Stimulated activated CD4-positive, alpha-beta T cell treated with anti-CD3 and anti-CD28 coated beads, Interleukin-4, amount 100 ng/mL, for 1 hour (primary cell): ENCODE data around the gene C1orf74.

Source experiments
- DNase-seq: peaks from one replicate; pipeline ENCODE4 v3.0.0-alpha.2; 2020

Gene C1orf74

DNA sequence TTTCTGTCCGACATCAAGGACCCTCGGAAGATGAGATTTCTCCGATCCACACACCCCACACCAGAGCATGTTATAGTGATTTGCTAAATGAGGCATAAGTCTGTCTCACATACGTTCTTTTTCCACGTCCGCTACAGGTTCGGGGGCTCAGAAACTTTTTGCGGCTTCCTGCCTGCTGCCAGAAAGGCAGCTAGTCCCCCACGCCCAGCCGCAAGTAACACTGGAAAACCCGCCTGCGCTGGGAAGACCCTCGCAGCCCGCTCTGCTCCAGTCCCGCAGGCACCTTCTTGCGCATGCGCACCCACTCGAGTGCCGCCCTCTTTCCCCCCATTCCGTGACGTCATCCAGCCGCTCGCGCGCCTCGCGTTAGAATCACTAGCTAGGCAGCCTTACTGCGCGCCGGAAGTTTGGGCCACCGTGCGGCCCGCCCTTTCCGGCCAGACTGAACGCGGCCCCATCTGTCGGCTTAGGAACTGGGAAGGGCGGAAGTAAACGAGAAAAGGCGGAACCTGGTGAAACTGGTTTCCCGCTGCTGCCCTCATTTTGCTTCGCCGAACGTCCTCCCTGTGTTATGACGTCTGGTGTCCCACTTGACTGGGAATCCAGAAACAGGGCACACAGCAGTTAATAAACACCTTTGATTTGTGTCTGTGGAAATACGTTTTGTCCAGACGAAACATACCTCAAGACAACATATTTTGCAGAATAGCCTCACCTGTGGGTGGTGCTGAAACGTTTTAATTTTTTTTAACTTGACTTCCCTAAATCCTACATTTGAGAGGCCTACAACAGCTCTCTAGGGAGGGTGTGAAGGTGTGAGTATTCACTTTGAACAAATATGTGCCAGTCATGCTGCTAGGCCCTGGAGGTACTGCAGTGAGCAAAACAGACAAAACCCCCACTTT lies at the start of gene C1orf74:
TSS of gene C1orf74 (minus strand) at position 295 of the 905 bp plus-strand sequence. CDS start 925 bp downstream, outside the sequence.
- DNase-seq = peak; percentile 99

DNA sequence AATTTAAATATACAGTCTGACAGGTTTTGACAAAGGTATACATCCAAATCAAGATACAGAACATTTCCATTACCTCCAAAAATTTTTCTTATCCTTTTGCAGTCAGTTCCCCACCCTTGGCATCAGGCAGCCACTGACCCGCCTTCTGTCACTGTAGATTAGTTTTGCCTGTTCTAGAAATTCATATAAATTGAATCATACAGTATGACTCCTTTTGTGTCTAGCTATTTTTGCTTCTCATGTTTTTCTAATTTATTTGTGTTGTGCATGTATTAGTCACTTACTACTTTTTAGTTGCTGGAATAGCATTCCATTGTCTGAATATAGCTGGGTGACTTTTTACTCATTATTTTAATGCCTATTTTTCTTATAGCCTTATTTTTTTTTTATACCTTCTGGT lies 47.3 kb upstream of the C1orf74 start:
- DNase-seq = no peak

DNA sequence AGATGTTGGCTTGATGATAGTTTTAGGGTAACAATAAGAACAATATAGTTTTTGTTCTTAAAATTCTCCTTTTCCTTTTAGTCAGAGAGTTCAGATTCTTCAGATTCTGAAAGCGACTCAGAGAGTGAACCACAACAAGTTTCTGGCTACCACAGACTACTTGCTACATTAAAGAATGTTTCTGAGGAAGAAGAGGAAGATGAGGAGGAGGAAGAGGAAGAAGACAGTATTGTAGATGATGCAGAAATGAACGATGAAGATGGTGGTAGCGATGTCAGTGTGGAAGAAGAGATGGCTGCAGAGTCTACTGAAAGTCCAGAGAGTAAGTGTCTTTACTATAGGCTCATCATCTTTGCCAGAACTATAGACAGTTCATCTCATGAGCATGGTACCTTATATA lies 46.4 kb upstream of the C1orf74 start:
- no peak for DNase-seq

DNA sequence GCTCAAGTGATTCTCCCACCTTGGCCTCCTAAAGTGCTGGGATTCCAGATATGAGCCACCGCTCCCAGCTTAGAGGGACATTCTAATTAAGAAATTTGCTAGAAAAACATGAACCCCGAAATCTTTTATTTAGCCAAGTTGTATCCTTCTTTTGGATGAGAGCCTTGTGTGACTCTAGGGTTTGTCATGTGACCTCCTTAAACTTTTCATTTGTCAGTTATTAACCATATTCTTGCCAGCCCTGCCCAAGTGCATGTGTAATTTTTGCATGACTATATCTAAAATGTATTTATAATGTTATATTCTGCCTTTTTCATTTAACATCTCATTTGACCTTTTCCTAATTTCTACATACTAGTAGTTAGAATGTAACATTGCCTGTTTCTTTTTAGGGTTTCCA lies 45.4 kb upstream of the C1orf74 start:
- DNase-seq = no peak

DNA sequence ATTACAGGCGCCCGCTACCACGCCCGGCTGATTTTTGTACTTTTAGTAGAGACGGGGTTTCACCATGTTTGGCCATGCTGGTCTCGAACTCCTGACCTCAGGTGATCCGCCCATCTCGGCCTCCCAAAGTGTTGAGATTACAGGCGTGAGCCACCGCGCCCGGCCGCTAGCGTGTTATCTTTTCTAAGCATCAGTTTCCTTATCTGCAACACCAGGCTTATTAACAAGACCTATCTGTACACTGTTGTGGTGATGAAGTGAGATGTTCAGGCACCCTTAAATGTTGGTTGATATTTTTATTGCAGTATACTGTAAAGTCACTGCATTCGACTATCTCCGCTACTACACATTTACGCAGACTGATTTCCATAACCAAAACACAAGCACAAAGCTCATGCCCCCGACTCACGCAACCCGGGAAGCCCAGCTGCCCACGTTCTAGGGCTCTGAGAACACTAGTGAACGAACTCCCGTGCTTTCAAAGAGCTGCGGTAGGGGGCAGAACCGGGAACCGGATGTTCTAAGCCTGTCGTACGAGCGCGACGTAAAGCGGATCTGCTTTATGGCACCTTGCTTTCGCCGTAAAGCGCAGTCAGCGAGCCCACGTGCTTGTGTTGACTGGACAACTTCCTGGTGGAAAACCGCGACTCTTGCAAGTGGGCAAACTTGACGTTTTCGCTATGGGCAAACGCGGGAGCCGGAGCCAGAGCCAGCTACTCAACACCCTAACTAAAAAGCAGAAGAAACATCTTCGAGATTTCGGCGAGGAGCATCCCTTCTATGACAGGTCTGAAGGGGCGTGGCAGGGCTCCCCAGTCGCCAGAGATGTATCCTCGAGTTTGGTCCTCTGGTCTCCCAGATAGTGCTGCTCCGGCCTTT lies 43.3 kb upstream of the C1orf74 start, which contains the start of gene UTP25:
TSS of gene UTP25 (plus strand) at position 589 of the 879 bp plus-strand sequence. CDS start at position 681, 92 bp downstream.
- peak; percentile 91 for DNase-seq

DNA sequence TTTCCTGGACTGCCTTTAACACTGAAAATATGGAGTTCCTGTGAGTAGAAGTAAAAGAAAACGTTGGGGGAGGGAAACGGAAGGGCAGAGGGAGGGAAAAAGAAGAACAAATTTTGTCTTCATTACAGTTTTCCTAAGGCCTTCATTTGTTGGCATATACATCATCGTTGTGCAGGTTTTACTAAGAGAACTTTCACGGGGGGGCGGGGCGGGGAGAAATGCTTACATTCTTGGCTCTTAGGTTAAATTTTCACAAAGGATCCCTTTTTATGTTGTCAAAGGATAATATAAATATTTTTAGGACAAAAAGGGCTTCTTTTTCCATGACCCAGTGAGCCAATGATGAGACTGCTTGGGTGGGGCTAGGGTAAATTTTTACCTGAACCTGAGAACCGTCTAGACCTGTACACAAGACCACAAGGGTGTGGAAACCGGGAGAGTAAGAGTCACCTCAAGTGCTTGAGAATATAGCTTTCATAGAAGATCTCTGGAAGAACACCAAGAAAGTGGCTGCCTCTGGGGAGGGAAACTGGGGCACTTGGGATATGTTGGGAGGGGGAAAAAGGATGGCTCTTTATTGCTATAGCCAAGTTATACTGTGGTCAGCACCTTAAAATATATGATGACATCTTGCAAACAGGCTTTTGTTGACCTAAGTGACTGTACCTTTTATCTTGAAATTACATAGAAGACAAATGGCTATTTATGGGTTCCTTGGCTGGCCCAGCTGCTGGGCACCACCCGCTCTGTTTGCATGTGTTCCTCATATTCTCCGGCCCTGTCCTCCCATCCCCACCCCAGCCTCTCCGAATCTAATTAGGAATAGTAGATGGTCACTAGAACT lies 41.5 kb upstream of the C1orf74 start:
- no peak for DNase-seq

DNA sequence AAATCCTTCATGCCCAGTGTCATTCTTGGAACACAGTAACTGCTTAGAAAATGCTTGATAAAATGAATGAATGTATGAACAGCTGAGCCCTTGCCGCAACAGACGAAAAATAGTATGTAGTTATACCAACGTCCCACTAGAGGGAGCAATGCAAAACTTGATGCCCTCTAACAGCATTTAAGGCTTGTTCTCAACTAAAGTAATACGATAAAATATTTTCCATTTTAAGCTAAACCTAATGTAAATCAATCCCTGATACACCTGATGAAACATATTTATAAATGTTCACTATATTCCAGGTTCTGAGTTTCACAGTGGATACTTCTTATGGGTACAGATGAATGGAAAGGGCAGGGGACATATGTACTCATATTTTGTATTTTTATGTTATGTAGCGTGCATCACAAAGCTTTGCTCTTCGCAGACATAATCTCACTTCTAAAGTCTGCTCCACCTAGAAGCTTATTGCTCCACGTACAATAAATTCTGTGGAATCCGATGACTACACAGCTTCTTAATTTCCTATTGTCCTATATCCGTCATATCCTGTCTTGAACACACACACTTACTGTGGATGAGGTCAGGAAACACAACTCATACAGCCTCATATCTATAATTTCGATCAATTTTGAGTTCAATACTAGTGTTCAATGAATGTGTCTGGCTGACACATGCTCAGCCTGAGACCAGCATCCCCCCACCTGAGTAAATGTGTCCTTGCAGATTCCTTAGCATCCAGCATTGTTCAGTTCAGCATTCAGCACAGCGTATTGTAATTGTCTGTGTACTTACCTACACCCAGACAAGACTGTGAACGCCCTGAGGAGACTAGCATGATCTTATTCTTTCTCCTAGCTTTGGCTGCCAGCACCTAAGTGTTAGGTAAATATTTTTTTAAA lies 39.0 kb upstream of the C1orf74 start:
- no peak for DNase-seq

DNA sequence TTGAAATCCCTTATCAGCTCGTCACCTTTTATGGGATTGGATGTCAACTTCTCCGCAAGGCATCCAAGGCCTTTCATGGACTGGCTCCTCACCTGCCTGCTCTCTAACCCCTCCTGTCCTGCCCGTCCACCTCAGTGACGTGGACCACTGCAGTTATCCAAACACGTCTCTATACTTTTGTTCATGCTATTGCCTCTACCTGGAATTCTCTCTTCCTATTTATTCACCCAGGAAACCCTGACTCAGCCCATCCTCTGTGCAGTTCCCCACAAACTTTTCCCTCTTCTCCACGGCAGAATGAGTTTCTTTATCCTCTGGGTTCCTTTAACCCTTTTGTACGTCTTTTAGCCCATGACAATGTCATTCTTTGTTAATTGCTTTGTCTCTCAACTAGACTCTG lies 38.3 kb upstream of the C1orf74 start:
- DNase-seq = no peak

DNA sequence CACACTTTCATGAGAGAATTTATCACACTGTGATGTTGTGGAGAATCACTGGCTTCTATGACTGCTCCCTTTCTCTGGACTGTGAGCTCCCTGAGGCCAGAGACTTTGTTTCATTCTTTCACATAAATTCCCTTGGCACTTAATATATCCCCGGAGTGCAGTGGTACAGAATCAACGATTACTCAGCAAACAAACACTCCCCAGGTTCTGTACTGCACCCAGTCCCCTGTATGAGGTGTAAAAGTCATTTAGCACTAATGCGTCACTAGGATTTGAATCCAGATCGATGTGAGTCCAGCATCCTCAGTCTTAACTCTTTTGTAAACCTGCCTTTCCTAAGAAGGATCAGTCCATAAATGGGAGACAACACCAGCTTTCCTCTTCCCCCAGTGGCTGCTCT lies 36.6 kb upstream of the C1orf74 start:
- DNase-seq = no peak

DNA sequence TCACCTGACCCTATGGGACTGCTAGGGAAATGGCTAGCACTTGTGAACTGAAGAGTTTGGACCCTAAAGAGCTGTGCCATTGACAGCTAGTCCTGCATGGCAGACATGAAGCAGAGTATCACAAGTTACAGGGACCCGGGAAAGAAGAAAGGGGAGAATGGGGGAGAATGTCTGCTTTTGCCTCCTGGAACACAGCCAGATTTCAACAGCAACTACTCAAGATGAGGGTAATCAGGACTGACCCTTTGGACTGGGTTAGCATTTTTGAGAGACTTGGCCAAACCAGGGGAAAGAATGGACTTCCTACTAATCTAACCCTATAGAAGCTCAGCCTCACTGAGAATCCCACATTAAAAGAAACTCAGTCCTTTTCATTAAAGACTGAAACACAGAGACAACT lies 34.7 kb upstream of the C1orf74 start:
- DNase-seq = no peak

DNA sequence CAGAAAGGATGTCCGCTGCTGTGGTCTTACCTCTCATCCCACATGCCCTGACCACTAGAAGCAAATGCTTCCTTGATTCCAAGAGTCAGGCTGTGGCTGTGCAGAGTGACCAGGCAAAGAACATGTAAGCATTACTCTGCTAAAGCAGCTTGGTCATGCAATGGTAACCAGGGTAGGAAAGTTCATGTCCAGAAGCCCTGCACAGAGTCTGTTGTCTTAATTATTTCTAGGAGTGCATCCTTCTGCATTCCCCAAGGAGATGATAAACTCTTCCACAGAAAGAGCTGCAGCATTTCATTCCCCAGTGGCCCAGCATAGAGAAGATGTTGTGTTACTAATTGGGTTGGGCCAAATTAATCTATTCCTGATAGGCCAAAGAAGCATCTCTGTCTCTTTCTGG lies 33.3 kb upstream of the C1orf74 start:
- DNase-seq = no peak

DNA sequence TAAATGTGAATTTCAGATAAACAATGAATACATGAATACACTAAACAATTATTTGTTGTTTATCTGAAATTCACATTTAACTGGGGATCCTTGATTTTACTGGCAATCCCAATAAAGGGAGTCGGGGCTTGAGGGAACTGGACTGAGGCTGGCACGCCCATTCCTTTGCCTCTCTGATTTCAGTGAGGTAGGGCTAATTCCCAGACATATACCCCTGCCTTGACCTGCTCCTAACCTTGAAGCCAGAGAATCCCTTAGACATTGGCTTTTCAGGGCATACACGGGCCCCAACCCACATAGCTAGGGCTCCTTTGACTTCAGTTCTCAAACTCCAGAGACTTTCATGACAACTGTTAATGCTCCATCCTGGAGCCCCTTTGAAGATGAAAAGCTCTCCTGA lies 32.6 kb upstream of the C1orf74 start:
- DNase-seq = no peak

DNA sequence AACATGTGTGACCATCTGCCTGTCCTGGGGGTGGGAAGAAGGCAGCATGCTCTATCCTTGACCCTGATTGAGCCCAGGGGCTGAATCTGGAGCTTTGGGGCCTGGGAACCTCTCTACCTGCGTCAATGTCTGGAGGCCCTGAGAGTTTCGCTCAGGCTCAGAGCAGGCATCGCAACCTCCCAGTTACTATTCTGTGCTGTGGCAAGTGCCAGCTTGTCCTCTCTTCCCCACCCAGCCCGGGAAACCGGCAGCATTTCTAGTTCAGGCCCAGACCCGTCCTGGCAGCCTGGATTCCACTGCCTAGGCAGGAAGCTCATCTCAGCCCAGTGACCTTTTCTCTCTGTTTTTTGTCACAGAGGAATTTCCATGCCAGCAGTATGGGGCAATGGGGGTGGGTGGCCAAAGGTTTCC lies 31.6 kb upstream of the C1orf74 start:
- DNase-seq = no peak

DNA sequence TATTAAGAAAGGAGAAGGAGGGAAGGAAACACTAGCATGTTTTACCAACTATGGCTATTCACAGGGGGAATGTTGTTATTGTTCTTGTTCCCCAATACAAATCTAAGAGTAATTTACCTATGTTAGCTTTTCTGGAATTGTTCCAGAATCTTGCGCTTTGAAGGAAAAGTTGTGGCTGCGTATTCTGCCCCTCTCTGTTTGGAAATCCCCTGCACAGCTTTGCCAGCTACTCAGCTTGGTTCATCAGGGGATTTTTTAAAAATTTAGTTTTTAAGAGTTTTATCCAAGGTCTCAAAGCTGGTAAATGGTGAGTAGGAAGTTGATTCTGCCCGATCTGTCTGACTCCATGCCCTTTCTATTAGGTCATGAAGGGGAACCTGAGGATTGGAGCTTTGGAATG lies 31.1 kb upstream of the C1orf74 start:
- no peak for DNase-seq

DNA sequence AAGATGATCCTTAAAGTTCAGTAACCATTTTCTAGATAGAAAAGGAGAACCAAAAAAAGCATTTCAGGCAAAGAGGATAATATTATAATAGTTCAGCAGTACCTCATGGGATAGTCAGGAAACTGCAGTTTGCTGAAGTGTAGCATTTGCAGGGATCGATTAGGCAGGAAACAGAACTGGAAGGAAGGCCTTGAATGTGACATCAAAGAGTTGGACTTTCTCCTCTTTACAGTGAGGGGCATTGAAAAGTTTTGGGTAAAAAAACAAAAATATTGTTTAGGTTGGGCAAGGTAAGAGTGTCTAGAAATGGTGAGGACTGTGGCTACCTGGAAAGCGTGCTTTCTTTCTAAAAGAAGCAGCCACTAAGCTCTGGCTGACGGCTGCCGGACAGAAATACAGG lies 29.5 kb upstream of the C1orf74 start:
- no peak for DNase-seq

DNA sequence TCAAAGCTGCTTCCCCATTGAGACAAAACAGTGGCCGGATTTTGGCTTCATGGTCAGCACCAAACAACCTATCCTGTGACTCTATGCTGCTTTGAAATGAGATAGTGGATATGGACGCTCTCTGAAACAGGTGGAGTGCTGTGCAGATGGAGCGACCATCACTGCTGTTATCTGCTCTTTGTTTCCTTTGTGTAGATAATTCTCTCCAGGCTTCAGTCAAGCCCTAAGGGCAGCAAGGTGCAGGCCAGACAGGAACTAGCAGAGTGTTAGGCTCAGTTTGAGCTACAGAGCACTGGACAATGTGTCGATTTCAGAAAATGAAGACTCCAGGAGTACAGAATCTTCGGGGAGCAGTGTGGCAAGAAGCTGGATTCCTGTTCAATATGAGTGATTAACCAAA lies 26.4 kb upstream of the C1orf74 start:
- DNase-seq = no peak

DNA sequence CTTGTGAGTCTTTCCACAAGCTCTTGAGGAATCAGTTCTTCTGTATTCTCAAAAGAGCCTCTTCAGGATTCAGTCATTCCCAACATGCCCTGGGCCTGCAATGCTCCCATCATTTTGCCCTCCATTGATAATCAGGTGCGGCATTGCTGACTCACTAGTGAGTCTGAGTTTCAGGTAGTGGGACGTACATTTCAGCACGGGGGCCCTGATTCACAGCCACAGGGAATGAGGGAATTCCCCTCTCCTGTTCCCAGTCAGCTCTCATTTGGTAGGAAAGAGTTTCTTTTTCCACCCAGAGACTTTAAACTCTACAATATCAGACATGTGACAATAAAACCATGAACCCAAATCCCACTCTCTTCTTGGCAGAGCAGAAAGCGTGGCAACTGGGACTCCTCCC lies 25.3 kb upstream of the C1orf74 start:
- no peak for DNase-seq

DNA sequence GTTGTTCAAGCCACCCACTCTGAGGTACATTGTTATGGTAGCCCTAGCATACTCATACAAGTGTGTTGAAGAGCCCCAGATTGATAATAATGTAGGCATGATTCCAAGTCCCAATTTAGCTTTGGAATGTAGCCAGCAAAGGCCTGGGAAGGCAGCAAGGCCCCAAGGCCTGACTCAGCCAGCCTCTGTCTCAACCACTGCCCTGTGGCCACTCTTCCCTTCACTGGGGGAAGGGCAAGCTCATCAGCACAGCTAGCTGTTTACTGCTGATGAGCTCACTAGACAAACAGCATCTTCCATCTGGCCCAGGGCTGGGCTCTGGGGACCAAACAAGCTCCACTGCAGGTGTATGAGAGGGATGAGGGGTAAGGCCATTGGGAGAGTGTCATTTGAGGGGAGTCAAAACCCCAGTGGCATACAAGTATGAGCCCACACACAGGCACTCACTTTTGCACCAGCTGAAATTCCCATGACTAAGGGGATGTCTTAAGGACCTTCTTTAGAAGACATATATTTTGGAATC lies 23.8 kb upstream of the C1orf74 start:
- no peak for DNase-seq

DNA sequence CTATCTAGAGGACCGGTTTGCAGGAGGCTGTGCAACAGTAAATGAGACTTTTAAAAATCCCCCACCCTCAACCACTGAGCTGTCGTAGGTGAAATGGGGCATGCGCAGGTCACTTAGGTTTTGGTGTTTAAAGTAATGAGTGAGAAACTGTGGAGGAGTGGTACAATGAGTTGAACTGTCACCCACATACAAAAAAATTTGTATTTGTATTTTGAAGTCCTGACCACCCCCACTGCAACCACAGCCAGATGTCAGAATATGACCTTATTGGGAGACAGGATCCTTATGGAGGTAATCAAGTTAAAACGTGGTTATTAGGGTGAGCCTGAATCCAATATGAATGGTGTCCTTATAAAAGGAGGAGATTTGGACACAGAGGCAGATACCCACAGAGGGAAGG lies 23.1 kb upstream of the C1orf74 start:
- no peak for DNase-seq

DNA sequence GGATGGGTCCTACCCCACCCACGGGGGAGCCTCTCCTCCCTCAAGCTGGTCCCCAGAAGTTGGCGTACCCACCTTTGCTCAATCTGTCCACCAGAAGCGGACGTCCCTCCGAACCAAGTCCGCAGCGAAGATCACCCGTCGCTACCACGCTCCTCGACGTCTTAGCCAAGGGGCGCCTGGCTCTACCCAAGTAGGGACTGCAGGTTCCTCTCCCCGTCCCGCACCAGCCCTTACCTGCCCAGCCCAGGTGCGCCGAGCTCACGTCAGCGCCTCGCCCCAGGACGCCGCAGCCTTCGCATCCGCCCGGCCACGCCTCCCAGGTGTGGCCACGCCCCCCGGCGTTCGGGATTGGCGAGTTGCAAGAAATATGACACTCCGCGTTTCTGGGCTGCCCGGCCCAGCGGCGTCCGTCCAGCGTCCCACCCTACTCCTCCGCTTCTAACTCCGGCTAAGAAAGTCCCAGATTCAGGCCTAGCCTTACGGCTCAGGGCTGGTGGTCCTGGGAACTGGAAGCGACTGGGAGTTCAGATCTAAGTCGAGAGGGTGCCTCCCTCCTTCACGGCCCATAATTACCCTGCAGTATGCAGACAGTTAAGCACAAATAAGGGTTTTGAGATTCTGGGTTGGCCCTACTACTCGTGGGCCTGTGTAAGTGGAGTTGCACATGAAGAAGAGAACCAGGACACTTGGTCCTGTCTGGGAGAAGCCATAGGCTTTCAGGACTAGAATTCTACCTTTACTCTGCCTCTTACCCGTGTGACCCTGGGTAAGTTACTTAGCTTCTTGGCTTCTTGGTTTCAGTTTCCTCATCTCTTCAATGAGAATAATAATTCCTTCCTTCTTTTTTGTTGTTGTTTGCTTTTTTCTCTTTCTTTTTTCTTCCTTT lies 21.8 kb upstream of the C1orf74 start, which contains the start of gene IRF6:
TSS of gene IRF6 (minus strand) at position 268 of the 886 bp plus-strand sequence. CDS start 4,729 bp downstream, outside the sequence.
- peak; percentile 73 for DNase-seq
